MV-4-11 (cell line): Measurements from ENCODE around the gene NDC80.
A peak's percentile ranks its signal among the peaks of the same experiment; 100 is the strongest.
"Not testable (repeated sequence)": the region's sequence is repeated elsewhere in the genome, so short reads cannot be mapped to it uniquely, and the experiment has no call there.

Experiments
- DNase-seq: peaks from one replicate; lab custom pipeline; 2025; lab: John Stamatoyannopoulos, UW

Gene NDC80

GRCh38 chr18:2627821-2628276 is 56.5 kb downstream of the NDC80 start:
- peak; percentile 70 for DNase-seq

- DNase-seq: no peak
Measured at GRCh38 chr18:2629003-2629402, 57.6 kb downstream of the NDC80 start.

DNA sequence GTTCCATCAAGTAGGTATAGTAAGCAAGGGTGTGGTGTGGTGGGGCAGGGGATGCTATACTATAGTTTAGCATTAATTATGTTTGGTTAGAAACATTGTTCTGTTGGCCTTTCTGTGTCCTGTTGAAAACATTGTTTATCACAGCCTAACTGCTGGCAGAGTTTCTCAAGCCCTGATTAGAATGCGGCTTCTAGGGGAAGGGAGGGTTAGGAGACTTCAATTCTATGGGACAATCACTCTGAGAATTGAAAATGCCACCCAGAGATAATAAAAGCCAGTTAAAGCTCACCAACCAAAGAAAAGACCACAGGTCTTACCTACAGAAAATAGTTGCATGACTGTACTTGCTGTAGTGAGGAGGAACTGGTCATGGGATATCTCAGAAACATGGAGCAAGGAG is 64.2 kb downstream of the NDC80 start:
- DNase-seq: no peak

DNA sequence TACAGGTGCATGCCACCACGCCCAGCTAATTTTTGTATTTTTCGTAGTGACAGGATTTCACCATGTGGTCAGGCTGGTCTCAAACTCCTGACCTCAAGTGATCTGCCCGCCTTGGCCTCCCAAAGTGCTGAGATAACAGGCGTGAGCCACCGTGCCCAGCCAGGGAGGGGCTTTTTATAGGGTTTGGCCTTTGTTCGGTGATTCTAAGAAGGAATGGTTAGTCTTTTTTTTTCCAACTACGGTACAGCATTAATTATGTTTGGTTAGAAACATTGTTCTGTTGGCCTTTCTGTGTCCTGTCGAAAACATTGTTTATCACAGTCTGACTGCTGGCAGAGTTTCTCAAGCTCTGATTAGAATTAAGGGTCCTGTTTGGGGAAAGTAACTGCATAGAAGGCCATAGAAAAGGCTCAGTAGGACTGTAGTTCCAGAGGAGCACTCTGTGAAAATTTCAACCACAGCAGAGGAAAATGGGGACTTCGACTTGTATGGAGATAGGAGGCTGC is 64.8 kb downstream of the NDC80 start:
- no peak for DNase-seq

GRCh38 chr18:2641638-2642037 is 70.3 kb downstream of the NDC80 start:
- peak; percentile 85 for DNase-seq

DNA sequence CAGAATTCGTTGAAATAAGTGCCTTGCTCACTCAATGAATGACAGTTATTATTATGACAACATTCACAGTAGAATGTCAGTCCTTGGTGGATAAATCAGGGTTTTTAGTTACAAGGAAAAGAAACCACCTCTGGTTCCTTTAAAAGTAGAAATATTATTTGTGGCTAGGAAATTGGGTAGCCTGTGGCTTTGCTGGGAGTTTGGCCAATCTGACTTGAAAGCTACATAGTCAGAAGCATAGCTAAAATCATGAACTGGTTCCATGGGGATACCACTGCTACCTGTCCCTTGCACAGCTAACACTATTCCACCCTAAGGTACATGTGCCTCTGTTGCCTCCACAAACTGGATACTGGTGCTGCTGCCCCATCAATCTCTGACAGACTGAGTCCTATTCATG is 71.4 kb downstream of the NDC80 start:
- DNase-seq: no peak

- DNase-seq: no peak
Measured at GRCh38 chr18:2644535-2644934, 73.2 kb downstream of the NDC80 start.

- DNase-seq: no peak
Measured at GRCh38 chr18:2651981-2652380, 80.6 kb downstream of the NDC80 start.

GRCh38 chr18:2653467-2653866 is 82.1 kb downstream of the NDC80 start:
- DNase-seq: peak; percentile 87

DNA sequence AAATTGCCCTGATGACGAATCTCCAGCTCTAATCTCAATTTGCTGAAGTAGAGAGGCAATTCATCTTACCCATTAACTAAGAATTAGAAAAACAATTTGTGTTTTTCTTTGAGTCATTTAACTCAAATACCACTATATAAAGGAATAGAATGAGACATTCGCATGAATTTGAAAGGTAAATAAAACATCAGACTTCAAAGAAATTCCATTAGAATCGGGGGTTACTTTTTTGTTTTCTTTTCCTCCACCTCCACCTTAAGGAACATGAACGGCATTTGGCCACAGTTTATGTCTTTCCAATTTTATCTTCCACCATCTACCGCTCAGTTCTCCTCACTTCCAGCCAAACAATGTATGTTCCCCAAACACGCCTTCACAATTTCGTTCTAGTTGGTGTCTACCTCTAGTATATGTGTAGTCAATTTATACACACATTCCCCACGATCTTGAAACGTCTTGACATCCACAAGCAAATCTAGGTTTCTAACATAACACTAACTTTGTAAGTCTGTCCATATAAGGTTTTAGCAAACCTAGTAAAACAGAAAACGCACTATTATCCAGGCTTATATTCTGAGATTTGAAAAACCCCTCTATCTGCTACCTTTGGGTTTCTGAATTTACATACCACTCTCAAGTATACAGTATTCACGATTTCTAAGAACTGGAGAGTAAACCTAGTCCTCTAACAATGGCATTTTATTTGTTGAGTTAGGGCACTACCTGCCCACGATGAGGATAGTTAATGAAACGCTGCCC is 83.0 kb downstream of the NDC80 start:
- DNase-seq: no peak

- DNase-seq: no peak
Measured at GRCh38 chr18:2654928-2655177, 83.5 kb downstream of the NDC80 start.

- peak; percentile 76 for DNase-seq
Measured at GRCh38 chr18:2655178-2655953, 84.0 kb downstream of the NDC80 start, which contains the start of gene SMCHD1. Gene SMCHD1 (plus strand): TSS chr18:2655726. CDS start chr18:2656076, 350 bp downstream.

GRCh38 chr18:2655954-2656236 is 84.5 kb downstream of the NDC80 start:
- no peak for DNase-seq

DNA sequence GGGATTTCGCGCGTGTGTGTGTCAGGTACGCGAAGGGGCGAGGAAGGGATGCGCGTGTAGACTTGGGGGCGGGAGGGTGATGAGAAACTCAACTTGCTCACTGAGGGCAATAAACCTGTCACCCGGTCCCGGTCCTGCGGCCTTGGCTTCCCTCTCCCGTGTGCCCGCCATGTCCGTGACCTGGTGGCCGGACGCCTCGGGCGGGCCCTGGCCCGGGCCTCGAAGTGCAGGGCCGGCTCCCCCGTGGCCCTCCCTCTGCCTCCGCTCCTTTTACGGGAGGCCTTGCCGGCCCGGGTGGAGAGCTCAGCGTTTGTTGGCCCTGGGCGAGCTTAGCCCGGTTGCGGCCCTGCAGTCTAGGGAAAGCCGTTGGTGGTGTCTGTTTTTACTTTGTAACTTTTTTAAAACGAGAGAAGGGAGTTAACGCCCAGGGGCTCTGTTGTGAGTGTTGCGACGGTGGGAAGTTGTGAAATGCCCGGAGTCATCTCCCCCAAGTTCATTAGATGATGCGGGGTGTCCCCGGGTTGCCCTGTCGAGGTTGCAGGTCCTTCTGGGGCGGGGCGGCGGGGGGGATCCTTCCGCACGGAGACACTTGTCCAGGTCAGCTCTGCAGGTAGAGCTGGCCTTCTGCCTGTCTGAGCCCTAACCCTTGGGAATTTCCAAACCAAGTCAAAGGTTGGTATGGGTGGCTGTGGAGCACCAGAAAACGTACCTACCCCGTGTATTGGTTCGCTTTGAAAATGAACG is 85.1 kb downstream of the NDC80 start:
- DNase-seq: peak; percentile 30

DNA sequence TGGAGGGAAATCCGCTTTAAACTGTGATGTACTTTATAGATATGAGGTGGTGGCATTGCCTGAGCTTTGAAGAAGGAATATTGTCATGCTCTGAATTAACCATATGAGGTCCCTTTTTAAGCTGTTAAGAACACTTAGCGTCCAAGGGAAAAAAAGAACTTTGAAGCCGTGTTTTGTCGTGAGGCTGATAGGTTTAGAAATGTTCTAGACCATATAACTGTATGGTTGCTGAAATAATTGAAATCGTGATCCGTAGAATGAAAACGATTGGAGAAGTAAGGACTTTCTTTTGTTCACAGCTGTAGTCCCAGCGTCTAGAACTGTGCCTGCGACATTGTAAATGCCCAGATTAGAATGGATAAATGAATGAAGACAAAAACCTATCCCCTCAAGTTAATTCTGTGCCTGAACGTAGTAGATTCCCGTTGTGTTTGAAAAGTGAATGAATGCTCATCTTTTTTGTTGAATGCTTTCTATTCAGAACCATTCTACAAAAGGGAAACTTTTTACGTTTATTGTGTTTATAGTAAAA is 85.7 kb downstream of the NDC80 start:
- no peak for DNase-seq

- DNase-seq: peak; percentile 88
Measured at GRCh38 chr18:2657788-2658458, 86.6 kb downstream of the NDC80 start.

GRCh38 chr18:2660849-2661248 is 89.5 kb downstream of the NDC80 start:
- not testable (repeated sequence) for DNase-seq

GRCh38 chr18:2662288-2662687 is 90.9 kb downstream of the NDC80 start:
- not testable (repeated sequence) for DNase-seq

DNA sequence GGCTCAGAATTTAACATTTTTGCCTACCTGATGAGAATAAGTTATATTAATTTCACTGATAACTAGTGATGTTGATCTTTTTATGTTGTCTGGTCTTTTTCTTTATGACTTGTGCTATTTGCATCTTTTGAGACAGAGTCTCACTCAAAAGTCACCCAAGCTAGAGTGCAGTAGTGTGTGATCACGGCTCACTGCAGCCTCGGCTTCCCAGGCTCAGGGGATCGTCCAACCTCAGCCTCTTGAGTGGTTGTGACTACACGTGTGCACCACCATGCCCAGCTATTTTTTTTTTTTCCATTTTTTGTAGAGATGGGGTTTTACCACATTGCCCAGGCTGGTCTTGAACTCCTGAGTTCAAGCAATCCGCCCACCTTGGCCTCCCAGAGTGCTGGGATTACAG is 91.6 kb downstream of the NDC80 start:
- DNase-seq: no peak
